Measurements from ENCODE around the gene MYLK.

The MYLK gene

DNA sequence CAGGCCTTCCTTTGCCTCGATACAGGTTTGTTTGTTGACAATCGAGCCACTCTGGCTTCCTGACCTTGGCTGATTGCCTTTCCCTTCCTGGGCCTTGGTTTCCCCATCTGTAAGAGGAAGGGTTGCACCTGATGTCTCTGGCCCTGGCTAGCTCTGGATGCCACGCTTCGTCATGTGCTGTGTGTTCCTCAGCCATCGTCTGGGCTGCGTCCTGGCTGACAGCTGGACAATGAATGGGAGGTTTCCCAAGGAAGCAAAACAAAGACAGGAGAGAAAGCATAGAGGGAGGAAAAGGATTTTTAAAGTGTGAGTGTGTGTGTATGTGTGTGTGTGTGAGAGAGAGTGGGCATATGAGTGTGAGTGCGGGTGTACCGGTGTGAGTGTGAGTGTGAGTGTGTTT, 234.0 kb downstream of the MYLK start:
- DNase-seq (ENCODE audit: low read depth in 2 of 2), result no peak

DNA sequence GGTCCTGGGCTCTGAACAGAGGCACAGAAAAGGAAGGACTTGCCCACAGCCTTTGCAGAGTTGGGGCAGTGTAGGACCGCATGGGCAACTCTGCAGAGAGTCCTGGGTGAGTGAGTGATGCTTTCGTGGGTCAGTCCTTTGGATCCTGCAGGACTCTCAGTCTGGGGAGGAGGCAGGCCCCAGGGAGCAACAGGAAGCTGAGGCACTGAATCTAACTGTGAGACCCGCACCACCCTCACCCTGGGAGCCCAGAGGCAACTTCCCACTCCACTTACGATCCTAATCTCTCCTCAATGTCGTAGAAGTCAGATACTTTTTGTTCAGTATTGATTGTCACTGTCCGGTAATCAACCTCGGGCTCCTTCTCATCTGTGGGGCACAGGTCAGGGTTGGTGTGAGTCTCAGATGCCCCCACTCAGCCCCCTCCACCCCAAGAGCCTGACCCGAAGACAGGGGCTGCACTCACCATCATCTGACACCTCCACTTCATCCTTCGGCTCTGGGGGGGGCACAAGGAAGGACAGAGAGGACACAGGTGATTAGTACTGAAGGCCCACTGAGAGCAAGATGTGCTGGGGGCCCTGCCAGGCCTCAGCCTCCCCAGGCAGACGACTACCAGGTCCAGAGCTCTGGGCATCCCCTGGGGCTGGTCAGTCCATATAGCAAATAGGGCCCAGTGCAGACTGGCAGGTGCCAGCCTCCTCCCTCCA, 235.3 kb downstream of the MYLK start:
- DNase-seq (ENCODE audit: low read depth in 2 of 2), result no peak

DNA sequence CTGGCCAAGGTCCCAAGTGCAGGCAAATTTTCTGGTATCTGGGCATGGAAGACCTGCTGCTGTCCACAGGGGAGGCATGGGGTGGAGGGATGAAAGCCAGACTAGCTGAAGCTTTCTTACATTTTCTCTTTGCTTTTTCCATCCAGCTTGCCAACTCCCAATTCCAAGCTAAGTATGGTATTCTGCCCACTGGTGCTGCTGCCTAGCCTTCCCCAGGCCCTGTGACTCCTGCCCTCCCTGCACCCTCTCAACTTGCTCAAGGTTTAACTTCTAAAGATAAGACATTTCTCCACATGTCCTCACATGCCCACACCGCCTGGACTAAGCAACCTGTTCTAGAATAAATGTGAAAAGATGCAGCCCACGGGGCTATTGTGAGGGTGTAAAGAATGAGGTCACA, 239.8 kb downstream of the MYLK start:
- DNase-seq (ENCODE audit: low read depth in 2 of 2), result no peak

DNA sequence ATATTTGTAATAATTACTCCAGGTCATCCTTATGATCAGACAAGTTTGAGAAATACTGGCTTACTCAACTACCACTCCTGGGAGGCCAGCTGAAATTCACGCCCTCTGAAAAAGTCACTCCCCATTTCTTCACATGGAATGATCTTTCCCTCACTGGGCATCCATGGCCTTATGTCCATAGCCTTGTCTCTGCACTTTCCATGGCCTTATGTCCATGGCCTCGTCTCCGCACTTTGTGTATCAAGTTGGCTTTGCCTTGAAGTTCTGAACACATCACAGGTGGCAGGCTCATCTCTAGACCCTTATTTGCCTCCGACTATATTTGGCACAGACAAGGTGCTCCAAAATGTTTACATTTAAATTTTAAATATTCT, 241.2 kb downstream of the MYLK start:
- no peak for DNase-seq (ENCODE audit: low read depth in 2 of 2)

DNA sequence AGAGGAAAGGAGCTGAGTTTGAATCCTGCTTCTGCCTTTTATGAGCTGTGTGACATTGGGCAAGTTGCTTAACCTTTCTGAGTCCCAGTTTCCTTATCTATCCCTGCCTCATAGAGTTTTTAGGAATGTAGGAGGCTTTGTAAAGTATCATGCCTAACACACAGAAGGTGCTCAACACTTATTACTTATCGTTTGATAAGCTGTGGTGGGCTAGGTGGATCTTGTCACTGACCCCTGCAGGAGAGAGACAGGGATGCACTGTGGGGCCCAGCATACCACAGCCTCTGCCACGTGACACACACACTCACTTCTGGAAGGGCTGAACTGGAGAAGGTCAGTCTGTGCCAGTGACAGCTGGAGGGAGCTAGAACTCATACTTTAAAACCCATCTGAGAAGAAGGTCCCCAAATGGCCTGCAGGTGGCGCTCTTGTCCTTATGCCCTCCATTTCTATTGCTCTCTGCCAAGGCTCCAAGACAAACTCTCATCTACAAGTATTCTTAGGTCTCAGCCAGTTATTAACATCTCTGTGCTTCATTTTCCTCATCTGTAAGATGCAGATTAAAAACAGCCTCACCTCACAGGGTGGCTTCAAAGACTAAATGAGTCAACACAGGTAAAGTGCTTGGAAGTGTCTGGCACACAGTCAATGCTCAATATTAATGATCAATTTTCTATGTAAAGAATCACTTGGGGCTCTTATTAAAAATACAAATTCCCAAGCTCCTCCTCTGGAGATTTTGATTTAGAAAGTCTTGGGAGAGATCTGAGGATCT, 241.8 kb downstream of the MYLK start:
- DNase-seq (ENCODE audit: low read depth in 2 of 2), result peak in 1 of 2 donors; percentile 6

DNA sequence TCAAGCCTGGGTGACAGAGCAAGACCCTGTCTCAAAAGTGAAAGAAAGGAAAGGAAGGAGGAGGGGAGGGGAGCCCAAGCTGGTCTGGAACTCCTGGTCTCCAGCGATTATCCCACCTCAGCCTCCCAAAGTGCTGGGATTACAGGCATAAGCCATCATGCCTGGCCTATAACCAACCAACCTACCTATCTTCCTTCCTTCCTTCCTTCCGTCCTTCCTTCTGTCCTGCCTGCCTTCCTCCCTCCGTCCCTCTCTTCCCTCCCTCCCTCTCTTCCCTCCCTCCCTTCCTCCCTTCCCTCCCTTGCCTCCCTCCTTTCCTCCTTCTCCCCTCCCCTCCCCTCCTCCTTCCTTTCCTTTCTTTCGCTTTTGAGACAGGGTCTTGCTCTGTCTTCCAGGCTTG, 242.6 kb downstream of the MYLK start:
- DNase-seq (ENCODE audit: low read depth in 2 of 2), result no peak

DNA sequence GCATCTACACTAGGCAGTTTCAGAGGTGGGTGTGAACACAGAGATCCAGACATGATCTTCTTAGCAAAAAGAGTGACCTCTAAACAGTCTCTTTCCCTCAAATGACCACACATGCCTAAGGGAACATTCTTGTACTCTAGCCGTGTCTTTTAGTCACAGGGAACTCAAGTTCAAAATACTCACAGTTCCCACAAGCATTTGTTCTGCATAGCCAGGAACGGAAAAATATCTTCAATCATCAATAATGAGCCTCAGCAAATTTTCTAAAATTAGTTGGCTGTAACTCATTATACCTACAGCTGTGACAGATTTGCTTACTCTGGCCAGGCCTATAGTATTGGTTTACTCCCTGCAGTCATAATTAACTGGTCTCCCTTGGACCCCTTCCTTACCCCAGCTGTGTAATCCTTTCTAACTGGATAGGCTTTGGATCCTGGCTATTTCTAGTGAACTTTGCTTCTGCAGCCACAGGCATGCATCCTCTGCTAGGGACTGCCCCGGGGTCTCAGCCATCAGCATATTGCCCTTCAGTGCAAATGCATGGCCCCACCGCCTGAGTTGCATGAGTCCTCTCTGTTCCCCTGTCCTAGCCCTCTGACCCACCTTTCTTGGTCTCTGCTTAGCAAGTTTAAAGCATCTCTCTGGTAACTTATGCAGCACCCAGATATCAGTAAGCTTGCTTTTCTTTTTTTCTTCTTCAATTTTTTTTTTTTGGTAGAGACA, 243.2 kb downstream of the MYLK start:
- DNase-seq (ENCODE audit: low read depth in 2 of 2), result no peak

DNA sequence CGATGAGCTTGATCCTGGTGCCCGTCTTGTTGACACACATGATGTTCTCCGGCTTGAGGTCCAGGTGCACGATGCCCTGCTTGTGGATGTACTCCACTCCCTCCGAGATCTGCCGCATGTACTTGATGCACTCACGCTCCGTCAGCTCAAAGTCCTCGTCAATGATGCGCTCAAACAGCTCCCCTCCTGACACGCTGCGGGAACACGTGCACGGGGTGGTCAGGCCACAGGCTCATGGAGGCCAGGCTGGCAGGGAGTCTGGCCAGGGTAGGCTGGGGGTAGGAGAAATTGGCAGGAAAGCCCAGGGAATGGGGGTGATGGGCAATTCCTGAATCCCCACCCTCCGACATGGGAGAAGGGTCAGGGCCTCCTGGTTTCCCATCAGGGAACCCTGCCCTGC, 243.8 kb downstream of the MYLK start:
- no peak for DNase-seq (ENCODE audit: low read depth in 2 of 2)

DNA sequence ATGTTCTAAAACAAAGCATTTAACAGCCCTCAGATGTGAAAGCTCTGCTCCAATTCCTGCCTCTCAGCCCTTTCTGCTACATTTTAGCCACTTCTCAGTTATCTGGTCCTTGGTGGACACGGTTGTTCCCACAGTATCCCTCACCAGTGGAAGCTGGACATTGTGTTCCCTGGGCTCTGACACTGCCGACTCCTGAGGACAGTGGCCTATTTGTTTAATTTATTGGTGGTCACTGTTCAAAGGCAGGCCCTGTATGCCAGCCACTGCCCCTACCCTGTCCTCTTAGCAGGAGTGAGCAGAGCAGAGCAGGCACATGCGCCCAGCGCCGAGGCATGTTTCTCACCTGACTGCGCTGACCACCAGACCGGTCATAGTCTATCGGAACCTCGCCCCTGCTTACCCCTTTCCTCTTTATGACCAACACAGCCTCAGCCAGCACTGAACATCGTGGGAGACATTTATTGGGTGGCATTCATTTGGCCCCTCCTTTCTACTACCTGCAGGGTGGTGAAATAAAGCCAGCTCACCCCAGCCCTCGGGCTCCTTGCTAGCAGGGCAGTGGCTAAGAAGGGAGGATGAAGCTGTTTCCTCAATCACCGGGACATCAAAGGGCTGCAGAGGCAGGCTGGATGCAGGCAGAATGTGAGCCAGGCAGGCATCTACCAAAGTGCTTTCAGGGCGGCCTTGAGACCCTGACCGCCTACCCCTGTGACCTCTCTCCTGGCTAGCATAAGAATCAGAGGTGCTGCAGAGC, 245.0 kb downstream of the MYLK start:
- no peak for DNase-seq (ENCODE audit: low read depth in 2 of 2)

DNA sequence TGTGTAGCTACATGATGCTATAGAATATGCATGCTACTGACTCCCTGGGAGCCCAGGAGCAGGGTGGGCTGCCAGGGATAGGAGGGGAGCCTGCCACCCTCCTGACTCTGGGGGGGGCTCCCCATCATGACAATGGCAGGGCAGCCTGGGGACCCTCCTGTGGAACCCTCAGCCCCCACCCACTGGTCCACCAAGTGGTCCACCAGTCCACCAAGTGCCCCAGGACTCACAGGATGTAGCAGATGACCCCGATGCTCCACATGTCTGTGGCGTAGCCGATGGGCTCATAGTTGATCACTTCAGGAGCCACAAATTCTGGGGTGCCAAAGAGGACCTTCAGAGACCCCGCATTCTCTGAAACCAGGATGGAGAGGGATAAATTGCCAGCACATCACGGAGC, 246.3 kb downstream of the MYLK start:
- no peak for DNase-seq (ENCODE audit: low read depth in 2 of 2)

DNA sequence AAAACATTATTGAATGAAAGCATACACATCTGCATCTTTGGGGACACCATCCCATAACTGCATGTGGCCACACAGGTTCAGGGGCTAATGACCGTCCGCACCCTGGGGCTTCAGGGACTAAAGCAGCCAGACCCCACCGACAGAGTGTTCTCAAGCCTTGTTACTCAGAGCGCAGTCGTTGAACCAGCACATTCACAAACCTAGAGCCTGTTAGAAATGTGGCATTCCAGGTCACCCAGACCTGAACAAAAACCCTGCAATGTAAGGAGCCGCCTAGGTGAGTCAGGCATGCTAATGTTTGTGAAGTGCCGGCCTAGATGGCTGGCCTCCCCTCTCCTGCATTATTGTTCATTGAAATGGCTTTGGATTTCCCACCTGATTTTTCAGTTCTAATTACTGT, 247.0 kb downstream of the MYLK start:
- DNase-seq (ENCODE audit: low read depth in 2 of 2), result no peak

DNA sequence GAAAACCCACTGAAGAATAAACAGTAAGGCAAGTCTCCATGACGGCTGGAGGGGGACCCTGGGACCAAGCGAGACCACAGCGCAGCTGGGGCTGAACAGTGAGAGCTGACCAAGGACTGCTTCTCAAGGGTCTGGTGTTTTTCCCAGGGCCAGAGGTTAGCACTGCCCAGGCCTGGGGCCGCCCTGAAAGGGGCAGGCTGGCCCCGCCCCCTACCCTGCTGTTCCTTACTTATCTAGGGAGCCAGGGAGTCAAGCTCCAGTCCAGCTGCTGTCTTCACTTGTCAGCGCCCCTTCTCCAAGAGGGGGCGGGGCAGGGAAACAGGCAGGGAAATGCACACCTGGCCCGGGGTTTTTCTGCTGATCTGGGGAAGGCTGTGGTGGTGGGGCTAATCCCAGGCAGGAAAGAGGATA, 247.7 kb downstream of the MYLK start:
- no peak for DNase-seq (ENCODE audit: low read depth in 2 of 2)

DNA sequence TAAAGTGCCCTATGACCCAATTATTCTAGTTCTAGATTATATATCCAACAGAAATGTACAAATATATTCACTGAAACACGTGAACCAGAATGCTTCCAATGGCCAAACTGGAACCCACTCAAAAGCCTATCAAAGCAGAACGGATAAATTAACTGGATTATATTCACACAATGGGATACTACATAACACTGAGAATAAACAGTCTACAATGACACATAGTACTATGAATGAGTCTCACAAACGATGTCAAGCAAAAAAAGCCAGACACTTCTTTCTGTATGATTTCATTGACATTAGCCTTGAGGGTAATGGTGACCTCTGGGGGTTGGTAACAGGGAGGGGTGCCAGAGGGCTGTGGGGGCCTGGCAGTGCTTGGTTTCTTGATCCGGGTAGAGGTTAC, 248.4 kb downstream of the MYLK start:
- DNase-seq (ENCODE audit: low read depth in 2 of 2), result no peak

DNA sequence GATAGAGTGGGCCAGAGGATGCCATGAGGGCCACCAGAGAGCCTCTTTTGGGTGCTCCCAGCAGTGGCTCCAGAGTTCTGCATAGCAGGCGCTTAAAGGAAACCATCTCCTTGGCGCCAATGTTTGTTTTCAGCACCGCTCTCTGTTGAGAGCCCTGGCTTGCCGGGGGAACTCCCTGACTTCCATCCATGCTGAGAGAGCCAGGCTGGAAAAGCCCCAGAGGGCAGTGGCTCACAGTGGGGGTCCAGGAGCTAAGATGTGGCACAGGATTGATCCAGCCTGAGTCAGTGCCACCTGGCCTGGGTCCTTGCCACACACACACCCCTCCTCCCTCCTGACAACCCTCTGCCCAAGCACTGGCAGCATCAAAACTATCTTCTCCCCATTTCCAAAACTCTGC, 248.9 kb downstream of the MYLK start:
- no peak for DNase-seq (ENCODE audit: low read depth in 2 of 2)

DNA sequence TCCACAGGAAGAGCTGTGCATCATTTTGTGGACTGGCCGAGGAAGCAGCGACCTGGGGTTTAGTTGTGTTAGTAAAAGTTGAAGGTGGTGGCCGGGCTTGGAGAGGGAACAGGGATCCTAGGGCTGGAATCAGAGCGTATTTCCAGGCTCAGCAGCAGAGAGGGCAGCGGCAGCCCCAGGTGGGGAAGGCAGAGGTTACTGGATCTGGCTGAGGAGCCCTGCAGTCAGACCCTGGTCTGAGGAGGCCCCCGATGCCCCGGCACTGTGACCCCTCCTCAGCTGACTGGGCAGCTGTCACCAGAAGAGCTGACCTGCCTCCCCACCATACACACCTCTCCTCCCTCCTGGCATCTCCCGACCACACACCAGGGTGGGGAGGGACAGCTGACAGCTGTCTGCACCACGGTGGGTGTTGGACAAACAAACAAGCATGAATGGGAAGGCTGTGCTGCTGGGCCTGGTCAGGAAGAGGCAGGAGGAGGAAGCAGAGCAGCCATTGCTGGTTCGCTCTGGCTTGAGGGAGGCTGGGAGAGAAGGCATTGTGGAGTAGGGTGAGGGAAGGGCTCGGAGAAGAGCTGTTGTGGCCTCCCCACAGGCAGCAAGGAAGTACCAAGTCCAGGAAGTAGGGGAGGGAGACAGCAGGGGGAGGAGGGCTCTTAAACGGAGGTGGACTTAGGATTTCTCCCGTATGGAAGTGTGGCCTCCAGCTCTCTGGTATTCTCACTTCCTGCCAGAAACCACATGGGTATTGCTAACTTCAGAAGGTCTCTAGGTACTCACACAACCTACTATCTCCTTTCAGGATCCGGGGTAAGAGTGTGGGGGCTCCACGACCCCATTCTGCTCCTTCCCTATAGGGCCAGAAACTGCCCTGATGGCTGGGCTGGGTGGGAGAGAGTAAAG, 249.7 kb downstream of the MYLK start:
- no peak for DNase-seq (ENCODE audit: low read depth in 2 of 2)

DNA sequence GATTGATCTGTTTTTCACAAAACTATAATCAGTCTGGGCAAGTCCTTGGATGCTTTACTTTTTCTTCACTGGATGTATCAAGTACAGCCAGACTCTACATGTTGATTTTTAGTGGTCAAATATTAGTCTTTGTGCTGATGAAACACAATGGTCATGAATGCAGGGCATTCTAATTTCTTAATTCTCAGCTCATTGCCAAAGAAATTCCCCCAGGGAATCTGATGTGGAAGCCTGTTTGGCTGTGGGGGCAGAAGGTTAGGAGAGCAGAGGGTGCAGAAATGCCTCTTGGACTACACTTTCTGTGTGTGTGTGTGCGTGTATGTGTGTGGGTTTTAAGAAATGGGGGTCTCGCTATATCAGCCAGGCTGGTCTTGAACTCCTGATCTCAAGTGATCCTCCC, 250.6 kb downstream of the MYLK start:
- no peak for DNase-seq (ENCODE audit: low read depth in 2 of 2)

DNA sequence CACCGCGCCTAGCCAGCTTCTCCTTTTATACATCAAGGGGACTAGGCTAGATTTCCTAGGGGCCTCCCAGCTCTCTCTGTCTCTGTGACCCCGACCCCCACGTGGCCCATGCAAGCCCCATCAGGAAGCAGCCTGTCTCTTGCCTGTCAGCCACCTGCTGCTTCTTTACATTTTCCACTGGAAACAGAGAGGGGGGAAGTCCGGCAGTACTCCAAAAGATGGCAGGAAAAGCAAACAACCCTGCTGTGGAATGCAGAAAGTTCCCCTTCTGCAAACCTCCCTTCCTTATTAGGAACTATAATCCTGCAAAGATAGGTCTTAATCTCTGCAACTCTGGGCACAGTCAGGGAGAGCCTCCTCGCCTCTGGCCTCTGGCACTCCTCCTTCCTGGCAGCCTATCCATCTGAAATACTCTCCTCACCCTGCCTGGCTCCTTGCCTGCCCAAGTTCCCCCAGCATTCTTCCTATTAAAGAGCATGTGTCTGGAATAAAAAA, 251.9 kb downstream of the MYLK start:
- no peak for DNase-seq (ENCODE audit: low read depth in 2 of 2)

DNA sequence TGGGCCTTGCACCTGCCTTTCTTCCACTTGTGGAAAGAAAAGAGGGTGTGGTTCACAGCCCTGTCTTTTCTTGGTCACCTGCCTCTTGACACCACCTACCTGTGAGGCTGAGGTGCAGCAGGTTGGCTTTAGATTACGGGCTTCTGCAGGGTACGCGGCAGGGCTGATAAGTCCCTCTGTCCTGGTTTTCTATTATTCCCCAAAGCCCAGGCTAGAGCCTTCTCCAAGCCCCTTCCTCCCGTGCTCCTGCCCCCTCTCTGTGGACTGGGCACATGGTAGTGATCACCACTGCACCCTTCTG, 254.4 kb downstream of the MYLK start:
- no peak for DNase-seq (ENCODE audit: low read depth in 2 of 2)

DNA sequence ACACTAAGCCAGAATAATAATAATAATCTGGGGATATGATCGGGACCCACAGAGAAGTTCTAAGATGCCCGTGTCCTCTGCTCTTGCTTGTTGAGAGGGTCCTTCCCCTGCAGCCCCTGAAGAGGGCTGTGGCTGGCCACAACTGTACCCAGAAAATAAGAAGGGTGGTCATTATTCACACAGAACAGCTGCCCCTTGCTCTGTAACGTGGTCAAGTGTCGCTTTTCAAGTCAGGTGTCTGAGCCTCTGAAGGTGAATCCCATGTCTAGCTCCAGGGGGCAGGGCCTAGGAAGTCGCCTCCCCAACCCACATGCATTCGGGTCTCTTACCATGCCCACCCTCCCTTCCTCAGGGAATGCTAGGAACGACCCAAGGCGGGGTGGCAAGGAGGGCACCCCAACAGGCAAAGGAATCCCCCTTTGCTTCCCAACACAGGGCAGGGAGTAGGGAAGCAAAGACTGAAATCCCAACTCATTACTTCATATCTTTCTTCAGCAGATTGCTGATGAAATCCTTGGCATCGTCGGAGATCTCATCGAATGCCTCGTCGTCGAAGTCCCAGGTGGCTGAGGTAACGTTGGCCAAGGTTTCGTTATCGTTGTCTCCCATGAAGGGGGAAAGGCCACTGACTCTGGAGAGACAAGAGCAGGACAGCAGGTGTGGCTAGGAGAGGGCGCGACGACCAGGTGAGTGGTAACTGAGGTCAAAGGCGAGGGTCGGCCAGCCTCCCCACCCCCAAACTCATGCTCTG, 255.0 kb downstream of the MYLK start:
- DNase-seq (ENCODE audit: low read depth in 2 of 2), result no peak

All from stimulated activated CD8-positive, alpha-beta memory T cell treated with anti-CD3 and anti-CD28 coated beads, Interleukin-7, amount 100 ng/mL, for 1 hour (primary cell).